ENCODE results near the gene SYT2. TPM values are rescaled to one million over a fixed set of nuclear protein-coding genes. Genes with fewer than 3 reads are reported as not detected.
A peak's percentile ranks its signal among the peaks of the same experiment; 100 is the strongest.

Gene SYT2
- total and polyA plus RNA-seq, 9 of the 15 experiments (the other 6 are each of a cell fraction or from before 2014, with no cell fraction given) = not detected

DNA sequence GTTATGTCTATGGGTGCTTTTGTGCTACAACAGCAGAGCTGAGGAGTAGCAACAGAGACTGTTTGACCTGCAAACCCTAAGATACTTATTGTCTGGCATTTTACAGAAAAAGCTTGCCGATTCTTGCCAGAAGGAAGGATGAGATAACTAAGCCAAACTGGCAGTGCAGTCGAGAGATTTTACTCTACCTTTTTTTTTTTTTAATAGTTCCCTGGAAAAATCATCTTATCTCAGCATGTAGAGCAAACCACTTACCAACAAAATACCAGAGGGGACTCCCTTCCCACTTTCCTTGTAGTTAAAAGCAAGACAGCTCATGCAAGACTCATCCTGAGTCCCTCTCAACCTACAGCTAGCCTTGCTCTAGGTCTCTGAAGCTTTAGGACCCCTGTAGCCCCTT, 132.9 kb downstream of the SYT2 start (continued):
- no peak for TF ChIP-seq YY1 (IDR thresholded peaks at IDR 0.05; ENCODE audit: borderline replicate concordance in 1 of 3, control insufficient read depth in 1 of 3, extremely low read depth in 1 of 3, insufficient read depth in 3 of 3, insufficient read length in 1 of 3, insufficient replicate concordance in 2 of 3, low read depth in 1 of 3, low read length in 2 of 3)
- TF ChIP-seq, protein P1, sequence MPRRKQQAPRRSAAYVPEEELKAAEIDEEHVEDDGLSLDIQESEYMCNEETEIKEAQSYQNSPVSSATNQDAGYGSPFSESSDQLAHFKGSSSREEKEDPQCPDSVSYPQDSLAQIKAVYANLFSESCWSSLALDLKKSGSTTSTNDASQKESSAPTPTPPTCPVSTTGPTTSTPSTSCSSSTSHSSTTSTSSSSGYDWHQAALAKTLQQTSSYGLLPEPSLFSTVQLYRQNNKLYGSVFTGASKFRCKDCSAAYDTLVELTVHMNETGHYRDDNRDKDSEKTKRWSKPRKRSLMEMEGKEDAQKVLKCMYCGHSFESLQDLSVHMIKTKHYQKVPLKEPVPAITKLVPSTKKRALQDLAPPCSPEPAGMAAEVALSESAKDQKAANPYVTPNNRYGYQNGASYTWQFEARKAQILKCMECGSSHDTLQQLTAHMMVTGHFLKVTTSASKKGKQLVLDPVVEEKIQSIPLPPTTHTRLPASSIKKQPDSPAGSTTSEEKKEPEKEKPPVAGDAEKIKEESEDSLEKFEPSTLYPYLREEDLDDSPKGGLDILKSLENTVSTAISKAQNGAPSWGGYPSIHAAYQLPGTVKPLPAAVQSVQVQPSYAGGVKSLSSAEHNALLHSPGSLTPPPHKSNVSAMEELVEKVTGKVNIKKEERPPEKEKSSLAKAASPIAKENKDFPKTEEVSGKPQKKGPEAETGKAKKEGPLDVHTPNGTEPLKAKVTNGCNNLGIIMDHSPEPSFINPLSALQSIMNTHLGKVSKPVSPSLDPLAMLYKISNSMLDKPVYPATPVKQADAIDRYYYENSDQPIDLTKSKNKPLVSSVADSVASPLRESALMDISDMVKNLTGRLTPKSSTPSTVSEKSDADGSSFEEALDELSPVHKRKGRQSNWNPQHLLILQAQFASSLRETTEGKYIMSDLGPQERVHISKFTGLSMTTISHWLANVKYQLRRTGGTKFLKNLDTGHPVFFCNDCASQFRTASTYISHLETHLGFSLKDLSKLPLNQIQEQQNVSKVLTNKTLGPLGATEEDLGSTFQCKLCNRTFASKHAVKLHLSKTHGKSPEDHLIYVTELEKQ (CRISPR knock-in tag; IDR thresholded peaks at IDR 0.05) = no peak
- TF ChIP-seq, protein P2, sequence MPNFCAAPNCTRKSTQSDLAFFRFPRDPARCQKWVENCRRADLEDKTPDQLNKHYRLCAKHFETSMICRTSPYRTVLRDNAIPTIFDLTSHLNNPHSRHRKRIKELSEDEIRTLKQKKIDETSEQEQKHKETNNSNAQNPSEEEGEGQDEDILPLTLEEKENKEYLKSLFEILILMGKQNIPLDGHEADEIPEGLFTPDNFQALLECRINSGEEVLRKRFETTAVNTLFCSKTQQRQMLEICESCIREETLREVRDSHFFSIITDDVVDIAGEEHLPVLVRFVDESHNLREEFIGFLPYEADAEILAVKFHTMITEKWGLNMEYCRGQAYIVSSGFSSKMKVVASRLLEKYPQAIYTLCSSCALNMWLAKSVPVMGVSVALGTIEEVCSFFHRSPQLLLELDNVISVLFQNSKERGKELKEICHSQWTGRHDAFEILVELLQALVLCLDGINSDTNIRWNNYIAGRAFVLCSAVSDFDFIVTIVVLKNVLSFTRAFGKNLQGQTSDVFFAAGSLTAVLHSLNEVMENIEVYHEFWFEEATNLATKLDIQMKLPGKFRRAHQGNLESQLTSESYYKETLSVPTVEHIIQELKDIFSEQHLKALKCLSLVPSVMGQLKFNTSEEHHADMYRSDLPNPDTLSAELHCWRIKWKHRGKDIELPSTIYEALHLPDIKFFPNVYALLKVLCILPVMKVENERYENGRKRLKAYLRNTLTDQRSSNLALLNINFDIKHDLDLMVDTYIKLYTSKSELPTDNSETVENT (CRISPR knock-in tag; IDR thresholded peaks at IDR 0.05) = no peak
- no peak for TF ChIP-seq ILK (tag; IDR thresholded peaks at IDR 0.05; ENCODE audit: borderline replicate concordance, low read depth)
- TF ChIP-seq CCAR2 (IDR thresholded peaks at IDR 0.05; ENCODE audit: low read depth, low read length) = no peak
- no peak for TF ChIP-seq ZNF511 (CRISPR knock-in tag; IDR thresholded peaks at IDR 0.05)
- TF ChIP-seq NCOR1 (IDR thresholded peaks at IDR 0.05) = peak; percentile 79
- TF ChIP-seq TCF3 (CRISPR knock-in tag; IDR thresholded peaks at IDR 0.05) = peak; percentile 88
- peak; percentile 72; the same call in 1 of the 2 replicates for TF ChIP-seq HDAC2 (IDR thresholded peaks at IDR 0.05)
- TF ChIP-seq SMARCA4 (IDR thresholded peaks at IDR 0.05) = peak; percentile 73
- no peak for TF ChIP-seq CEBPZ (IDR thresholded peaks at IDR 0.05; ENCODE audit: borderline replicate concordance, low read depth, low read length)
- no peak for TF ChIP-seq NR0B1 (IDR thresholded peaks at IDR 0.05; ENCODE audit: partially characterized antibody)
- TF ChIP-seq KDM2B (CRISPR knock-in tag; IDR thresholded peaks at IDR 0.05) = no peak
- no peak for TF ChIP-seq NFE2L1 (tag; IDR thresholded peaks at IDR 0.05; ENCODE audit: borderline replicate concordance, low read depth)
- TF ChIP-seq, protein P3, sequence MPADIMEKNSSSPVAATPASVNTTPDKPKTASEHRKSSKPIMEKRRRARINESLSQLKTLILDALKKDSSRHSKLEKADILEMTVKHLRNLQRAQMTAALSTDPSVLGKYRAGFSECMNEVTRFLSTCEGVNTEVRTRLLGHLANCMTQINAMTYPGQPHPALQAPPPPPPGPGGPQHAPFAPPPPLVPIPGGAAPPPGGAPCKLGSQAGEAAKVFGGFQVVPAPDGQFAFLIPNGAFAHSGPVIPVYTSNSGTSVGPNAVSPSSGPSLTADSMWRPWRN (IDR thresholded peaks at IDR 0.05; ENCODE audit: low read depth) = no peak
